Tibial nerve (tissue), 4 donors: ENCODE data around the gene SBK1.

Experiments used
- EP300 ChIP-seq, 2 donors: sonication (generic); formaldehyde crosslinking; IDR thresholded peaks; one replicate each; pipeline ENCODE4 v1.6.1; 2017; ENCODE audit warnings: antibody characterized with exemption in 2 of 2, mild to moderate bottlenecking in 1 of 2
- POLR2A ChIP-seq, 2 donors: fragments of 450-650 bp; IDR thresholded peaks; one replicate each; pipeline ENCODE4 v1.6.1; 2017; ENCODE audit warnings: antibody characterized with exemption in 2 of 2, mild to moderate bottlenecking in 2 of 2, moderate library complexity in 2 of 2
- TF ChIP-seq, protein P1 (sequence below), 5 experiments: fragments of 200-600 bp in 3 of 5; fragments of 450-650 bp in 2 of 5; sonication (generic) in 3 of 5; IDR thresholded peaks; one replicate each; pipeline ENCODE4 v1.5.1; 2016 to 2019; ENCODE audit warnings: antibody characterized with exemption in 5 of 5, mild to moderate bottlenecking in 3 of 5, moderate library complexity in 2 of 5

DNA sequence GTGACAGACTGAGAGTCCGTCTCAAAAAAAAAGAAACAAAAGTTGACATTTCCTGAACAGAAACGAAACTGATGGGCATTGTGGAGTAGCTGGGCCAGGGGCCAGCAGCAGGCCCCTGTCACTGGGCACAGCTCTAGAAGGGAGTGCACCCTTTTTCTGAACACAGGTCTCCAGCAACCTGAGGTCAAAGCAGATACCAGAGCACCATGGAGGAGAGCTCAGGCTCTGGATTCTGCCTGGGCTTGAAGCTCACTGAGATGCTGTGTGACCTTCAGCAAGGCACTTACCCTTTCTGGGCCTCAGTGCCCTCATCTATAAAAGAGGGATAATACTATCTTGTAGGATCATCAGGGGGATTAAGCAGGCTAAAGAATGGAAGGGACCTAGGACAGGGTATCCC, 5.0 kb downstream of the SBK1 start:
- TF ChIP-seq, protein P1, sequence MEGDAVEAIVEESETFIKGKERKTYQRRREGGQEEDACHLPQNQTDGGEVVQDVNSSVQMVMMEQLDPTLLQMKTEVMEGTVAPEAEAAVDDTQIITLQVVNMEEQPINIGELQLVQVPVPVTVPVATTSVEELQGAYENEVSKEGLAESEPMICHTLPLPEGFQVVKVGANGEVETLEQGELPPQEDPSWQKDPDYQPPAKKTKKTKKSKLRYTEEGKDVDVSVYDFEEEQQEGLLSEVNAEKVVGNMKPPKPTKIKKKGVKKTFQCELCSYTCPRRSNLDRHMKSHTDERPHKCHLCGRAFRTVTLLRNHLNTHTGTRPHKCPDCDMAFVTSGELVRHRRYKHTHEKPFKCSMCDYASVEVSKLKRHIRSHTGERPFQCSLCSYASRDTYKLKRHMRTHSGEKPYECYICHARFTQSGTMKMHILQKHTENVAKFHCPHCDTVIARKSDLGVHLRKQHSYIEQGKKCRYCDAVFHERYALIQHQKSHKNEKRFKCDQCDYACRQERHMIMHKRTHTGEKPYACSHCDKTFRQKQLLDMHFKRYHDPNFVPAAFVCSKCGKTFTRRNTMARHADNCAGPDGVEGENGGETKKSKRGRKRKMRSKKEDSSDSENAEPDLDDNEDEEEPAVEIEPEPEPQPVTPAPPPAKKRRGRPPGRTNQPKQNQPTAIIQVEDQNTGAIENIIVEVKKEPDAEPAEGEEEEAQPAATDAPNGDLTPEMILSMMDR (IDR thresholded peaks at IDR 0.05), result no peak
- no peak for TF ChIP-seq POLR2A (IDR thresholded peaks at IDR 0.05)
- TF ChIP-seq EP300 (IDR thresholded peaks at IDR 0.05), result no peak
